Kidney glomerular epithelial cell (primary cell): ENCODE data around the gene CENPP.
A peak's percentile ranks its signal among the peaks of the same experiment; 100 is the strongest.

Source experiments
- DNase-seq: peaks from one replicate; lab custom pipeline; 2025; lab: John Stamatoyannopoulos, UW

Gene CENPP

DNA sequence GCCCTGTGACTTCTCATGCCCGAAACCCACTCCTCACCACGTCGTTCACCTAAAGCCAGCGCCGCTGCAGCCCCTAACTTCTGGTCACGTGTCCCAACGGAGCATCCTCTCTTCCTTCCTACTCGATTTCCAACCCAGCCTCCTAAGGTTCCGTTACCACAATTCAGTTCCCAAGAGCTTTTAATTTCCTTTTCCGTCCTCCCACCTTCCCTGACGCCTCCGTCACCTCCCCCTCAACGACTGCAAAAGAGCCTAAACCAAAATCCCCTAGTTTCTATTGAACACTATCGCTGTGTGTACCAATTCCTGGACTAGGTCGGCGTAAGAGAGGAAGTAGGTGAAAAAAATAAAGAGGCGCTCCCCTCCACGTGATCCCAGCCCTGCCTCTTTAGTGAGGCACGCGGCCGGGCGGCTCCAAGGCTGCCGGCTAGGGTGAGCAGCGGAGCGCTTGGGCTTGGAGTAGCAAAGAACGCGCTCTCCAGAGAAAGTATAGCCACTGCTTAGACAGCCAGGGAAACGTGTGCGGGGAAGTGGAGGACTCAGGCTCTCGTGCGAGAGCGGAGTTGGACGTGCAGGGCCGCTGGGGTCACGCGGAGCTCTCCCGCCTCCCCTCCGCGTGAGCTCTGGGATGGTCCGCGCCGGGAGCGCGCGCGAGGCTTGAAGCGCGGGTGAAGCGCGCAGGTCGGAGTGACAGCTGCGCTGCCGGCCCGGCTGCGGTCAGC, at the start of gene CENPP, which contains the start of gene NOL8:
CENPP (plus strand) TSS at position 685 of the 722 bp plus-strand sequence.
NOL8 (minus strand) TSS at position 82 of the 722 bp plus-strand sequence. CDS start 1,189 bp downstream, outside the sequence.
- DNase-seq, result peak; percentile 91

GRCh38 chr9:92276331-92277032, 49.3 kb upstream of the CENPP start:
- peak; percentile 45 for DNase-seq

- DNase-seq, result no peak
Measured at GRCh38 chr9:92278110-92278509, 47.6 kb upstream of the CENPP start.

DNA sequence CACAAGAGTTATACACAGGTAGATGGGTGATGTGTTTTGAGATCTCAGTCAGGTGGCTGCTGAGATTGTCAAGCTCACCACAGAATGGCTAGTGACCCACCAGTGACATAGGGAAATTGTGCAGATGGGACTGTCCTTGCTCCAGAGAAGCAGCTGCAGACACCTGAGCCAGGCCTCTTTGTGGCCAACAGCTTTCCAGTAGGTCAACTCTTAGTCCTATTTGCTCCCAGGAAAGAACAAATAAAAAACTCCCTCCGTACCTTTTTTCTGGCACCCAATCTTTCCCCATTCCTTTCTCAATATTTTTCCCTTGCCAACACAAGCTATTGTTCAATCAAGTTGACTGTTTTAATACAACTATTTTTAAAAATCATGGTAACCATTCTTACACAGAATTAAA, 46.5 kb upstream of the CENPP start:
- DNase-seq, result no peak

DNA sequence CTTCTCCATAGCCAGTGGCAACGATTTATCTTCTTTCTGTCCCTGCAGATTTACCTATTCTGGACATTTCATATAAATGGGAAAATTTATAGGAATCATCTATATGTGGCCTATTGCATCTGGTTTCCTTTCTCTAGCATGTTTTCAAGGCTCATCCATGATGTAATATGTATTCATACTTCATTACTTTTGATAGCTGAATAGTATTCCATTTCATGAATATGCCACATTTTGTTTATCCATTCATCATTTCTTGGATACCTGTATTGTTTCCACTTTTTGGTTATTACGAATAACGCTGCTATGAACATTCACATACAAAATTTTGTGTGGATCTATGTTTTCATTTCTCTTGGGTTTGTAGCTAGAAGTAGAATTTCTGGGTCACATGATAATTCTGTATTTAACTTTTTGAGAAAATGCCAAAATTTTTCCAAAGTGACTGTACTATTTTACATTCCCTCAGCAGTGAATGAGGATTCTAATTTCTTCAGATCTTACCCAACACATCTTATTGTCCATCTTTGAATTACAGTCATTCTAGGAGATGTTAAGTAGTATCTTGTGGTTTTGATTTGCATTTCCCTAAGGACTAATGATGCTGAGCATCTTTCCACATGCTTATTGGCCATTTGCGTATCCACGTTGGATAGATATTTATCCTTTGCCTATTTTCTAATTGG, 35.9 kb upstream of the CENPP start:
- no peak for DNase-seq

GRCh38 chr9:92290785-92291429, 34.8 kb upstream of the CENPP start:
- DNase-seq, result no peak

GRCh38 chr9:92291577-92291976, 34.2 kb upstream of the CENPP start:
- no peak for DNase-seq

- no peak for DNase-seq
Measured at GRCh38 chr9:92292338-92293074, 33.2 kb upstream of the CENPP start.

DNA sequence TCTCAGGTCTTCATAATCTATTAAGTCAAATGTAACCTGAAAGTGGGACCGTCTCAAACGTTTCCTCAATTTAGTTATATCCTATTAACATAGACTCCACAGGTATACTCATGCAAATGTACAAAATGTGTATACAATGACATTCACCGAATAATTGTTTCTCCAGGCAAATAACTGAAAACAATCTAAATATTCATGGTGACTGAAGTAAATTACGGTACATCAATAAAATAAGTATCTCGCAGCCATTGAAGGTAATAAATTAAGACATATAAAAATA, 32.7 kb upstream of the CENPP start:
- DNase-seq, result no peak

DNA sequence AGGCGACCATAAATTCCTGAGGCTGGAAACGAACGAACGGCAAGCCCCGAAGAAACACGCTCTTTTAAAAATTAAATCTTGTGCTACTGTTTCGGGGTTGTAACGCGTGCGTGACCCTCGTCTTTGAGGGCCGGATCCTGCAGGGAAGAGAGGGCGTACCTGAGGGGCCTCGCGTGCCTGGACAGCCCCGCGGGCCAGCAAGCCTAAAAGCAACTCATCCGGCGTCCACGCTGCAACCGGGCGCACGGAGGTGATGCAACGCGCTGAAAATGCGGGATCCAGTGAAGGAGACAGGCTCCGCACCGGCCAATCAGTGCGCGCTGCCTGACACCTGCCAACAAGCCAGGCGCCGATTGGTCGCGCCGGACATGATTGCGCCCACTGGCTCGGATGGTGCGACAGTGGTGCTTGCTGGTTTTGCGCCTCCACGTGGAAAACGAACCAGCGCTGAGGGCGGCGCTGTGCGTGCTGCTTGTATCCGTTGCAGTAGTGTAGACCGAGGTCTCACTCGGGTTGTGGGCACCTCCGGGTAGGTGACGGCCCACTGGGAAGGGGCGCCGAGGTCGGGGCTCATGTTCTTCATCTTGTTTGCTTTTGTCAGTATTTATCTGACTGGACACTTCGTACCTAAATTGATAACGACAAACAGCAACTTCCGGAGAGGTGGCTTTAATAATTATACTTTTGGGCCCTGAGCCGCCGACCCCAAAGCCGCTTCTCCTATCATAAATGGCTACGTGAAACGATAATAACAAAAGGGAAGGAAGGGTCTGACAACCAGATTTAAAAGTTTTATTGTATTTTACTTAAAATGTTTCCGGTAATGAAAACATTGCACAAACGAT, 32.1 kb upstream of the CENPP start, which contains the start of gene IARS1:
IARS1 (minus strand) TSS at position 246 of the 845 bp plus-strand sequence. CDS start 4,278 bp downstream, outside the sequence.
- DNase-seq, result peak; percentile 96

DNA sequence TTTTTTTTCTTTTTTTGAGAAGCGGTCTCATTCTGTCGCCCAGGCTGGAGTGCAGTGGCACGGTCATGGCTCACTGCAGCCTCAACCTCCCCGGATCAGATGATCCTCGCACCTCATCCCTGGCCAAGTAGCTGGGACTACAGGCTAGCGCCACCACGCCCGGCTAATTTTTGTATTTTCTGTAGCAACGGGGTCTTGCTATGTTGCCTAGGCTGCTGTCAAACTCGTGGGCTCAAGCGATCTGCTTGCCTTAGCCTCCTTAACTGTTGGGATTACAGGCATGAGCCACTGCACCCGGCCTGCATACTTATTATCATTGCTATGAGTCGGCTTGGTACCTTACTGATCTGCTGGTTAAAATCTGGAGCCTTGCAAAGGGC, 31.5 kb upstream of the CENPP start:
- peak; percentile 19 for DNase-seq

GRCh38 chr9:92295240-92295790, 30.4 kb upstream of the CENPP start:
- DNase-seq, result no peak

- DNase-seq, result no peak
Measured at GRCh38 chr9:92295827-92296258, 29.9 kb upstream of the CENPP start.

- DNase-seq, result no peak
Measured at GRCh38 chr9:92297611-92298010, 28.1 kb upstream of the CENPP start.

- DNase-seq, result no peak
Measured at GRCh38 chr9:92298036-92298435, 27.7 kb upstream of the CENPP start.

GRCh38 chr9:92299116-92299515, 26.6 kb upstream of the CENPP start:
- DNase-seq, result no peak

DNA sequence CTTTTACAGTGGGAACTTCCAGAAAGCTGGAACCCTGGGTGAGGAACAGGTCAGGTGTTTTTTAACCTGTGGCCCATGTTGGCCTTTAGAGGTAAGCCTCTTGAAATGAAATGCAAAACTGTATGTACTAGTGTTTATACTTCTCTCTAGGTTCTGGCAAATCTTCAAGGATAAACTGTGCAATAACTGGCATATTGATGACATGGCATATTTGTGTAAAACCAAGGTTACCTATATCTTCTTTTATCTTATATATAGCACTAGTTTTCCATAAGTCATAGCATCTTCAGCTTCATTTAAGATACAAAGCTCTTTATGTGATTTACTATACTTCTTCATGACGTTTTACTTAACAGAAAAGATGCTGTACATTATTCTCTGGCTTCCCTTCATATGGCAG, 24.8 kb upstream of the CENPP start:
- no peak for DNase-seq

GRCh38 chr9:92308893-92309292, 16.9 kb upstream of the CENPP start:
- no peak for DNase-seq

DNA sequence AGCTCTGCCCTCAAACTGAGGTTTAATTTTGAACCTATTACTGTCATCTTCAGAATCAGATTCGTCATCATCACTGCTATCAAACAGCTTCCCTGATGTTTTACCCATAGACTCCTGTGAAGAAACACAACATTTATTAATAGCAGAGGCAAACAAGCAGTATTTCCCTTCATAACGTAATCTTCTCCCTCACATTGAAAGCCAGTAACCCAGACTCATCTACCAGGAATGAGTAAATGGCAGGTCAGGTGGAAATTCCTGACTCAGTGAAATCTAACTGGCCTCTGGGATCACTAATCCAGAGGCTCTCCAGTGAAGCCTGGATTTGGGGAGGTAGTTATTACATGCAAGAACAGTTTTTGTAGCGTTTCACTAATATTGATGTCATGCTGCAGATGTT, 15.2 kb upstream of the CENPP start:
- DNase-seq, result no peak

DNA sequence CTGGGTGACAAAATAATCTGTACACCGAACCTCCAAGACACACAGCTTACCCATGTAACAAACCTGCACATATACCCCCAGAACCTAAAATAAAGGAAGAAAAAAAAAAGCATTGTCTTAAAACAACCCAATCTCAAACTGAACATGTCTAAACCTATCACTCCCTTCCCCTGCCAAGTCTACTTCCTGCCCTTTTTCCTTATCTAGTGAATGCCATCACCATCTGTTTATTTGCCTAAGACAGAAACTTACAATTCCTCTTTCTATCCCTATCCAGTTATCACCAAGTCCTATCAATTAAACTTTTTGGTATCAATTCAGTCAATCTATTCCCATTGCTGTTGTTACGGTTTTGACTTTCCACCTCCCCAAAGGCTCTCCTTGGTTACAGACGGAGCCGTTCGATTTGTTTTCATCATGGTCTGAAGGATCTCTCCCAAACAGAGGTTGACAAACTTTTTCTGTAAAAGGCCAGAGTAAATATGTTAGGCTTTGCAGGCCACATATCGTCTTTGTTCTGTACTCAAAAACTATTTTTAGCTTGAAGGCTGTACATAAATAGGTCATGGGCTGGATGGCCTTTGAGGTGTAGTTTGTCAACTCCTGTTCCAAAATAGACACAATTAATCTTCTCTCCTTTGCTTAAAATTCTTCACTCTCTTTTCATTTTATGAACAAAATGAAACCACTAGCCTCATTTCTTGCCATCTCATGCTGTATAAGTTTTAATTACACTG, 12.7 kb upstream of the CENPP start:
- no peak for DNase-seq
